CD4-positive, alpha-beta T cell treated with Interleukin-17A for 4 hours (primary cell): Measurements from ENCODE around the gene NTRK1.

ENCODE experiments used
- DNase-seq: peaks from one replicate; pipeline ENCODE4 v3.0.0-alpha.2; 2020; ENCODE audit warnings: mixed read lengths

NTRK1 gene

GRCh38 chr1:156883919-156884318, 23.3 kb downstream of the NTRK1 start:
- DNase-seq, result no peak

GRCh38 chr1:156884560-156885184, 24.0 kb downstream of the NTRK1 start:
- DNase-seq, result no peak

- DNase-seq, result no peak
Measured at GRCh38 chr1:156885314-156885713, 24.6 kb downstream of the NTRK1 start.

- DNase-seq, result no peak
Measured at GRCh38 chr1:156885880-156886355, 25.3 kb downstream of the NTRK1 start.

- no peak for DNase-seq
Measured at GRCh38 chr1:156886583-156887281, 26.1 kb downstream of the NTRK1 start.

GRCh38 chr1:156887317-156887716, 26.7 kb downstream of the NTRK1 start:
- no peak for DNase-seq

GRCh38 chr1:156887734-156888133, 27.1 kb downstream of the NTRK1 start:
- DNase-seq, result no peak

- peak; percentile 75 for DNase-seq
Measured at GRCh38 chr1:156889802-156890580, 29.3 kb downstream of the NTRK1 start.

GRCh38 chr1:156892190-156893047, 31.8 kb downstream of the NTRK1 start:
- peak; percentile 93 for DNase-seq

- peak; percentile 43 for DNase-seq
Measured at GRCh38 chr1:156893048-156893953, 32.6 kb downstream of the NTRK1 start, which contains the start of gene PEAR1. Gene PEAR1, plus strand, starts transcription at chr1:156893718. Its CDS starts 10,209 bp downstream, at chr1:156903927.

GRCh38 chr1:156894001-156894400, 33.3 kb downstream of the NTRK1 start:
- DNase-seq, result no peak

- no peak for DNase-seq
Measured at GRCh38 chr1:156894711-156895454, 34.2 kb downstream of the NTRK1 start.

- no peak for DNase-seq
Measured at GRCh38 chr1:156895455-156895812, 34.8 kb downstream of the NTRK1 start.

- no peak for DNase-seq
Measured at GRCh38 chr1:156895927-156896326, 35.3 kb downstream of the NTRK1 start.

GRCh38 chr1:156896490-156897033, 35.9 kb downstream of the NTRK1 start:
- DNase-seq, result no peak

GRCh38 chr1:156897078-156897825, 36.6 kb downstream of the NTRK1 start:
- no peak for DNase-seq

- DNase-seq, result peak; percentile 20
Measured at GRCh38 chr1:156898161-156898566, 37.5 kb downstream of the NTRK1 start.

GRCh38 chr1:156898971-156899664, 38.5 kb downstream of the NTRK1 start:
- DNase-seq, result no peak
